SK-N-MC (cell line): ENCODE measurements around the gene KL.

Experiments used
- EZH2 ChIP-seq: fragments of 200-600 bp; sonication (generic); IDR thresholded peaks from one replicate; pipeline ENCODE4 v1.6.1; 2017; ENCODE audit warnings: antibody characterized with exemption
- FOXP2 ChIP-seq: optimal IDR thresholded peaks from 2 replicates; pipeline ENCODE3; 2011; ENCODE audit warnings: mild to moderate bottlenecking, moderate library complexity; ENCODE audit not compliant: insufficient read depth; ENCODE audit errors: extremely low read length, control extremely low read depth
- POLR2AphosphoS5 ChIP-seq: IDR thresholded peaks from 2 replicates; pipeline ENCODE4 v1.6.1; 2012; ENCODE audit warnings: mild to moderate bottlenecking, low read depth, low read length, borderline replicate concordance

DNA sequence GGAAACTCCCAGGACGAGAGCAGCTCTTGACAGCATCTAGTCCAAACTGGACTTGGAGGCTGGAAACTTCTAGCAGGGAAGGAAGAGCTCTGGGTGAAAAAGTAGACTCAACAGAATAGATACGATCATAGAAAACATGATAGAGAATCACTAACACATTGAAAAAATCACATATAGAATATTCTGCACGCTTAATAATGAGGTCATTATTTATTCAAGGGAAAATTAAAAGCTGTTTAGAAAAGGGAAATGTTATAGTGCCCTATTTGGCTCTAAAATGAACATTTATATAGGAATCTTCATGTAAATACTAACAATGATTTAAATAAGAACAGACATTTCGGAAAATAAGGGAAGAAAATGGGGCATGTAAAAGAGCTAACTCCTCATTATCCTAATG is 15.1 kb downstream of the KL start:
- no peak for TF ChIP-seq POLR2AphosphoS5
- TF ChIP-seq EZH2 = no peak
- no peak for TF ChIP-seq FOXP2
